AG09319 (cell line): ENCODE data around the gene THRA.

Experiments used
- DNase-seq: peaks from one replicate; pipeline ENCODE4 v3.0.0-alpha.2; 2010; ENCODE audit warnings: low read depth; ENCODE audit errors: extremely low read depth
- CTCF ChIP-seq: IDR thresholded peaks from 2 replicates; pipeline ENCODE4 v1.5.1; 2011; ENCODE audit warnings: low read depth, mild to moderate bottlenecking, inconsistent platforms, low read length, moderate library complexity

Gene THRA

GRCh38 chr17:40038882-40039513 lies 23.8 kb upstream of the THRA start:
- peak; percentile 88 for TF ChIP-seq CTCF
- peak; percentile 70 for DNase-seq

DNA sequence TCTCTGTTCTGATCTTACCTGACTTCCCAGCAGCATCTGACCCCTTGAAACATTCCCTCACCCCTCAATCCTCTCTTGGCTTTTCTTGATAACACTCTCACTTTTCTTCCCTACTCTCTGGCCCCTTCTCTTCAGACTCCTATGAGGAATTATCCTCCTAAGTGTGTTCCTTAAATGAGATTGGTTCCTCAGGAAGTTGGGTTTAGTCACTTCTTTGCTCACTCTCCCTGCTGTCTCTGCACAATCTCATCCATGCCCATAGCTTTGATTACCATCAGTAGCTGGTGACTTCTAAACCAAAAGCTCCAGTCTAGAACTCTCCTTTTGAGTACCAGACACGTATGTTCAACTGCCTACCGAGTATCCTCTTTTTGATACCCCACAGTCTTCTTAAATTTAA lies 21.6 kb upstream of the THRA start:
- TF ChIP-seq CTCF = no peak

DNA sequence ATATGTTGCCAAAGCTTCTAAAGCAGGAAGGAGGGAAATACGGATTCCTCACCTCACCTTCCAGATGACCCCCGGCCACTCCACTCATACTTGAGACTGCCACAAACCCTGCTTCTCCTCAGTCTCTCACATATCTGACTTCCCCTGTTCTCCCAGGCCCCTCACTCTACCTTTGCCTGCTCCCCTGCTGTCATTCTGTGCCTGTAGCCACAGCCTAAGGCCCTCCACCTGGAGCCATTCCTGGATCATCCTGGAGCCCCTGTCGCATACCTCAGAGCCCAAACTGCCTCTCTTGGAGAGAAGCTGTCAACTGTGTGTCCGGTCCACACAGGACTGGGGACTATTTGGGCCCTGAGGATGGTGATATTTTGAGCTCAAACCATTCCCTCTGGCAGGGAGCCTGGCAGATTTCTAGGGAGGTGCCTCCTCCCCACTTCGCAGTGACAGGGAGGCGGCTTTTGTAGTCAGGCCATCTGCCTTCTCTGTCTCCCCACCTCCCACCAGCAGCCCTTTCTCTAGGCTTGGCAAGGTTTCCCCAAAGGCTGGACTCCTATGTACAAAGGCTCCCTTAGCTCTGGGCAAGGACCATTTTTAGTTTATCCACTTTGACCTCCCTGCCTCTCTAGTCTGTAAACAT lies 6.3 kb upstream of the THRA start:
- no peak for DNase-seq
- TF ChIP-seq CTCF = no peak

More for the DNA sequence above, 21.6 kb upstream of the THRA start:
- DNase-seq = no peak

DNA sequence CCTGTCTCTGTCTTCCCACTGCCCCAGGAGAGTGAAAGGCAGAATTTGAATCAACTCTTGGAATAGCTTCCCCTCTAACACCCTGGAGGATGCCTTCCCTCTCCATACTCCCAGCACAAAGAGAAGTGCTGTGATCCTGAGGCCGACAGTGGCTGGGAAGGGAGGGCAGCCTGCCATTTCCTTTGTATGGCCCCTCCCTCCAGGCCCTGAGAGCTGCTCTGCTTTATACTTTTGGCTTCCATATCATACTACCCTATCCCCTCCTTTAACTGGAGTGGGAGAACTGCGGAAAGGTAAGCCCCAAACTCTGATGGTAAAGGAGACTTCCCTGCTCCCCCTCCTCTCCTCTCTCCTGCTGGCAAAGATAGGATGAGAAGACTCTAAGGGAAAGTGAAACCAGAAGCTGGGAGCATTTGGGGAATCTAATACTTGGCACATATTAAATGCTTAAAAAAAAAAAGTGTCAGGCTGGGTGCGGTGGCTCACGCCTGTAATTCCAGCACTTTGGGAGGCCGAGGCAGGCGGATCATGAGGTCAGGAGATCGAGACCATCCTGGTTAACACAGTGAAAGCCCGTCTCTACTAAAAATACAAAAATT lies 4.5 kb upstream of the THRA start:
- no peak for DNase-seq
- no peak for TF ChIP-seq CTCF

DNA sequence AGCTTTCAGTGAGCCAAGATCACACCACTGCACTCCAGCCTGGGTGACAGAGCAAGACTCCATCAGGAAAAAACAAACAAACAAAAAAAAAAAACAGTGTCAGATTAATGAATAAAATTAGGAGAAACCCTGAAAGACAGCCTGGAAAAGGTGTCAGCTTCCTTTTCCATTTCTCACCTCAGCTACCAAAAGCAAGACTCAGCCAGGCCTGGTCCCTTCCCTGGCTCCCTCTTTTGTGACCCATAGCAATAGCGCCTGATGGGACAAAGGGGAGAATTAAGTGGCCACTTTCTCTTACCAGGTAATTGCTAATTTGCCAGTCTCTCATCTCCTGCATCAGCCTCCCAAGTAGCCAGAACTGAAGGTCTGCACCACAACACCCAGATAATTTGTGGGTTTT lies 3.9 kb upstream of the THRA start:
- no peak for TF ChIP-seq CTCF
- DNase-seq = no peak

DNA sequence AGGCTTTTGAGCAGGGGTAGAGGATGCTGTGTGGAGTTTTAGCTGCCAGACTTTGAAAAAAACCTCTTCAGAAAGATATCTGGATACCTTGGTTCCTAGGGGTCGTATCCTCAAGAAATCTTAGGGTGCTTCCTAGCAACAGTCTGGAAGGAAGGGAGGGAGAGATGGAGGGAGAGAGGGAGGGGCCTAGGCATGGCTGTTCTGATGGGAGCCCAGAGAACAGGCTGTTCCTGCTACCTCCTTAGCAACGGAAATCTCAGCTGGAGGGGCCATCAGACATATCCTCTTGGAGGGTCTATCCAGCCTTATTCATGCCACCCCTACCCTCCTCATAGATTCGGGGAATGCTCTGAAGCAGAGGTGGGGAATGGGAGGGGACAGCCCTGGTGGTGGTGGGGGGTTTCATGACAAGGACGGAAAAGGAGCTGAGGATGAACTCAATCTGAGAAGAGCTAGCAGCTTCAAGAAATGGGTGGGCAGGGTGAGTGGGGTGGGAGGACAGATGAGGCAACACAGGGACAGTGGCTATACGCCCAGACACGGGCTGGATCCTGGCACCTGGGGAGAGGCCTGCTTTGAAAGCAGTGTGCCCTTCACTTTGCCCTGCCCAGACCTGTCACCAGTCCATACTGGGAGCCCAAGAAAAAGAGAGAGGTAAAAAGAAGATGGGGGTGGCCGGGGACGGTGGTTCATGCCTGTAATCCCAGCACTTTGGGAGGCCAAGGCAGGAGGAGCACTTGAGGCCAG lies 2.9 kb upstream of the THRA start:
- no peak for DNase-seq
- no peak for TF ChIP-seq CTCF
